Measurements from ENCODE around the gene SUN1. TPM values are rescaled to one million over a fixed set of nuclear protein-coding genes. Genes with fewer than 3 reads are reported as not detected.

SUN1 gene
- total RNA-seq, 4 donors from 2014 or later, result 113 to 259 (median 192) TPM

- Histone ChIP-seq H3K4me3 (no peak overlapping the region), H3K9me3 (no peaks in the 10 kb centered on the region), H3K27ac (no peak overlapping the region), H3K27me3 (no peaks in the 10 kb centered on the region), H3K4me1 (peaks cover 0 to 69% (median 14%) of the 10 kb centered on the region in 4 donors), H3K36me3 (peaks cover 0 to 8% (median 0%) of the 10 kb centered on the region in 3 donors)
- TF ChIP-seq CTCF (IDR thresholded peaks at IDR 0.05) (no peak), POLR2A (IDR thresholded peaks at IDR 0.05) (no peak)
- no peak for DNase-seq
Observed at GRCh38 chr7:911791-912480, 79.7 kb downstream of the SUN1 start.

GRCh38 chr7:913736-914520, 81.7 kb downstream of the SUN1 start:
- DNase-seq, result peak in 2 of 3 donors; percentile 92 to 94
- peak overlapping the region in 3 of 4 donors; percentile 56 to 91 (median 71) for H3K27ac ChIP-seq
- H3K36me3 ChIP-seq, result no peaks in the 10 kb centered on the region
- H3K4me1 ChIP-seq, result peaks cover 0 to 66% (median 11%) of the 10 kb centered on the region in 4 donors
- peak in 3 of 6 experiments; percentile 41 to 64 (median 51) for TF ChIP-seq CTCF (IDR thresholded peaks at IDR 0.05)
- TF ChIP-seq POLR2A (IDR thresholded peaks at IDR 0.05), result peak in 1 of 2 donors; percentile 70
- H3K27me3 ChIP-seq, result no peaks in the 10 kb centered on the region
- H3K9me3 ChIP-seq, result no peaks in the 10 kb centered on the region
- no peak overlapping the region for H3K4me3 ChIP-seq

GRCh38 chr7:914521-915194, 82.4 kb downstream of the SUN1 start:
- Histone ChIP-seq H3K36me3 (no peaks in the 10 kb centered on the region), H3K4me3 (no peak overlapping the region), H3K27me3 (no peaks in the 10 kb centered on the region), H3K4me1 (peaks cover 0 to 61% (median 9%) of the 10 kb centered on the region in 4 donors), H3K9me3 (no peaks in the 10 kb centered on the region), H3K27ac (peak overlapping the region in 3 of 4 donors; percentile 56 to 91 (median 71))
- no peak for DNase-seq
- no peak for TF ChIP-seq CTCF (IDR thresholded peaks at IDR 0.05)

GRCh38 chr7:915291-916218, 83.3 kb downstream of the SUN1 start:
- Histone ChIP-seq H3K9me3 (no peaks in the 10 kb centered on the region), H3K27ac (peak overlapping the region in 2 of 4 donors; percentile 71 to 91), H3K36me3 (no peaks in the 10 kb centered on the region), H3K4me3 (no peak overlapping the region), H3K4me1 (peaks cover 0 to 62% (median 6%) of the 10 kb centered on the region in 4 donors), H3K27me3 (no peaks in the 10 kb centered on the region)
- no peak for TF ChIP-seq CTCF (IDR thresholded peaks at IDR 0.05)
- TF ChIP-seq POLR2A (IDR thresholded peaks at IDR 0.05), result no peak
- no peak for DNase-seq
